Measurements from ENCODE around the gene RSPH9. TPM values are rescaled to one million over a fixed set of nuclear protein-coding genes. Genes with fewer than 3 reads are reported as not detected.

RSPH9 gene
- total RNA-seq, 4 donors from 2014 or later = 0.17 to 0.34 TPM; not detected in 2

DNA sequence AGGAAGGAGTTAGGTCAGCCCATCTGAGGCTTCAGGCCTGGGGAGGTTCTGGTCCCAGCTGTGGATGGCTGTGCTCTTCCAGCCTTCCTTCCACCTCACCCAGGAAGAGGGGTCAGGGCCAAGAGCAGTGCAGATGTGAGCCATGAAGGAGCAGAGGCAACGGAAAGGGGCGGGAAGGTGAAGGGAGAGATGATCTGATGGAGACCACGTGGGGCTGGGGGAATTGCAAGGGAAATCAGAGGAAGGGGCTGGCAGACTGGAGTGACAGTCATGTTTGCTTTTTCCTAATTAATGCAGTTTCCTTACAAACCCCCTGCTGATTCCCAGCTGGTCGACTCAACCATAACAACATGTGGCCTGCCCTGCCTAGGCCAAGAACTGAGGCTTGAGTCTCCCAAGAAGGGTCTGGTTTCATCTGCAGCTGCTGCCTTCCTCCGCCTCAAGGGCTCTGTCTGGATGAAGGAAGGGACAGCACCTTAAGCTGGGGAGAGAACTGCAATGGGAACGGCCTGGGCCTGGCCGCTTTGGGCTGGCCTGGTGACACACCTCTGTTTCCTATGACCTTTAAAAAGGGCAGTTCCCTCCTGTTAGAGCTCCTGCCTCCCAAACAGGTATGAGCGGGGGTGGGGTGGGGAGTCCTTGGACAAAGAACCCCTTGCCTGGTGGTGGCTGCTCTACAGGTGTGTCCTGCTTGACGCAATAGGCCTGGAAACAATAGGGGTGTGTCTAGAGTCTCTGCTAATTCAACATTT is 50.6 kb downstream of the RSPH9 start:
- no peak overlapping the region for H3K4me3 ChIP-seq

DNA sequence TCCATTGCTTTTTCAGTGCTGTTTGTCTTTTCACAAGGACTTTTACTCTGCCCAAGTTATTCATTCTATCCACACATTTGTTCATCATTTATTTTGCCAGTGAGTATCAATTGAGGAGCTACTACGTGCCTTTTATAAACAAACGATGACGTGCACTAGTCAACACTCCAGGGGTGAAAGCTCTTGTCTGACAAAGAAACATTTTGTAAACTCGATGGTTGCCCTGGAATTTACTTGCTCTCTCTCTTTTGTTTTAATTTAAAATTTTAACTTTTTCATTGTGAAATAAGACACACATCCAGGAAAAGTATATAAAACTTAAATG is 51.1 kb downstream of the RSPH9 start:
- peaks cover 17 to 34% (median 21%) of the 10 kb centered on the region in 4 donors for H3K4me1 ChIP-seq
- no peaks in the 10 kb centered on the region for H3K9me3 ChIP-seq
- peak overlapping the region in 1 of 4 donors; percentile 13 for H3K27ac ChIP-seq (replicated peaks in 1 of 4)
- WGBS = 56% methylated on average over 4 of the region's 4 CpGs
- no peak for DNase-seq (ENCODE audit: extremely low spot score)
- TF ChIP-seq EP300 (IDR thresholded peaks at IDR 0.05) (no peak), POLR2AphosphoS5 (IDR thresholded peaks at IDR 0.05) (no peak), POLR2A (IDR thresholded peaks at IDR 0.05; ENCODE audit: low read depth) (no peak)
- TF ChIP-seq, protein P1, sequence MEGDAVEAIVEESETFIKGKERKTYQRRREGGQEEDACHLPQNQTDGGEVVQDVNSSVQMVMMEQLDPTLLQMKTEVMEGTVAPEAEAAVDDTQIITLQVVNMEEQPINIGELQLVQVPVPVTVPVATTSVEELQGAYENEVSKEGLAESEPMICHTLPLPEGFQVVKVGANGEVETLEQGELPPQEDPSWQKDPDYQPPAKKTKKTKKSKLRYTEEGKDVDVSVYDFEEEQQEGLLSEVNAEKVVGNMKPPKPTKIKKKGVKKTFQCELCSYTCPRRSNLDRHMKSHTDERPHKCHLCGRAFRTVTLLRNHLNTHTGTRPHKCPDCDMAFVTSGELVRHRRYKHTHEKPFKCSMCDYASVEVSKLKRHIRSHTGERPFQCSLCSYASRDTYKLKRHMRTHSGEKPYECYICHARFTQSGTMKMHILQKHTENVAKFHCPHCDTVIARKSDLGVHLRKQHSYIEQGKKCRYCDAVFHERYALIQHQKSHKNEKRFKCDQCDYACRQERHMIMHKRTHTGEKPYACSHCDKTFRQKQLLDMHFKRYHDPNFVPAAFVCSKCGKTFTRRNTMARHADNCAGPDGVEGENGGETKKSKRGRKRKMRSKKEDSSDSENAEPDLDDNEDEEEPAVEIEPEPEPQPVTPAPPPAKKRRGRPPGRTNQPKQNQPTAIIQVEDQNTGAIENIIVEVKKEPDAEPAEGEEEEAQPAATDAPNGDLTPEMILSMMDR (IDR thresholded peaks at IDR 0.05) = no peak
- intact Hi-C loops (cut with DNase I) = no loop called here
- no peaks in the 10 kb centered on the region for H3K27me3 ChIP-seq
- no peaks in the 10 kb centered on the region for H3K36me3 ChIP-seq
- no peak overlapping the region for H3K4me3 ChIP-seq

More for the DNA sequence above, 50.6 kb downstream of the RSPH9 start:
- DNase-seq (ENCODE audit: extremely low spot score) = no peak
- Histone ChIP-seq H3K9me3 (no peaks in the 10 kb centered on the region), H3K4me1 (peaks cover 17 to 32% (median 21%) of the 10 kb centered on the region in 4 donors), H3K27me3 (no peaks in the 10 kb centered on the region), H3K27ac (replicated peaks in 1 of 4) (peak overlapping the region in 2 of 4 donors; percentile 13 to 46), H3K36me3 (no peaks in the 10 kb centered on the region)
- intact Hi-C loops (cut with DNase I) = no loop called here
- TF ChIP-seq POLR2A (IDR thresholded peaks at IDR 0.05; ENCODE audit: low read depth) (no peak), EP300 (IDR thresholded peaks at IDR 0.05) (no peak), POLR2AphosphoS5 (IDR thresholded peaks at IDR 0.05) (no peak)
- TF ChIP-seq, protein P1 (IDR thresholded peaks at IDR 0.05) = no peak
- WGBS = 77% methylated on average over 9 of the region's 9 CpGs

DNA sequence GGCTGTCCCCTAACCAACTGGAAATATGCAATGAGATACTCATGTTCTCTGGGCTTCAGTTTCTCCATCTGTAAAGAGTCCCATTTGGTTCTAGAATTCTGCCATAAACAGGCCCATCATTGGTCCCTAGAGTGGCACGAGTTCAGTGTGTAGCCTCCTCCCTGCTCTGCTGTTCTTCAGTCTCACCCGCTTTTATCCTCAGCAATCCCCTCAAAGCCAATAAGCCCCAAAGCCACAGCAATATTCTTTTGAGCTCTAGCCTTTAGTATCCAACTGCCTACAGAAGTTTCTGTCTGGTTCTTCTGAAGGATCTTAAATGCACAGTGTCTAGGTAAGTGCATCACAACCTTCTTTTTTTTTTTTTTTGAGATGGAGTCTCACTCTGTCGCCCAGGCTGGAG is 52.6 kb downstream of the RSPH9 start:
- no peaks in the 10 kb centered on the region for H3K36me3 ChIP-seq
- no peaks in the 10 kb centered on the region for H3K27me3 ChIP-seq
- no peaks in the 10 kb centered on the region for H3K9me3 ChIP-seq
- H3K27ac ChIP-seq (replicated peaks in 1 of 4) = no peak overlapping the region
- peaks cover 25 to 43% (median 30%) of the 10 kb centered on the region in 4 donors for H3K4me1 ChIP-seq
- H3K4me3 ChIP-seq = no peak overlapping the region
- intact Hi-C loops (cut with DNase I) = no loop called here
- 100% methylated on average over 3 of the region's 3 CpGs for WGBS
- DNase-seq (ENCODE audit: extremely low spot score) = no peak
- TF ChIP-seq EP300 (IDR thresholded peaks at IDR 0.05) (no peak), POLR2A (IDR thresholded peaks at IDR 0.05; ENCODE audit: low read depth) (no peak), POLR2AphosphoS5 (IDR thresholded peaks at IDR 0.05) (no peak)
- TF ChIP-seq, protein P1 (IDR thresholded peaks at IDR 0.05) = no peak

DNA sequence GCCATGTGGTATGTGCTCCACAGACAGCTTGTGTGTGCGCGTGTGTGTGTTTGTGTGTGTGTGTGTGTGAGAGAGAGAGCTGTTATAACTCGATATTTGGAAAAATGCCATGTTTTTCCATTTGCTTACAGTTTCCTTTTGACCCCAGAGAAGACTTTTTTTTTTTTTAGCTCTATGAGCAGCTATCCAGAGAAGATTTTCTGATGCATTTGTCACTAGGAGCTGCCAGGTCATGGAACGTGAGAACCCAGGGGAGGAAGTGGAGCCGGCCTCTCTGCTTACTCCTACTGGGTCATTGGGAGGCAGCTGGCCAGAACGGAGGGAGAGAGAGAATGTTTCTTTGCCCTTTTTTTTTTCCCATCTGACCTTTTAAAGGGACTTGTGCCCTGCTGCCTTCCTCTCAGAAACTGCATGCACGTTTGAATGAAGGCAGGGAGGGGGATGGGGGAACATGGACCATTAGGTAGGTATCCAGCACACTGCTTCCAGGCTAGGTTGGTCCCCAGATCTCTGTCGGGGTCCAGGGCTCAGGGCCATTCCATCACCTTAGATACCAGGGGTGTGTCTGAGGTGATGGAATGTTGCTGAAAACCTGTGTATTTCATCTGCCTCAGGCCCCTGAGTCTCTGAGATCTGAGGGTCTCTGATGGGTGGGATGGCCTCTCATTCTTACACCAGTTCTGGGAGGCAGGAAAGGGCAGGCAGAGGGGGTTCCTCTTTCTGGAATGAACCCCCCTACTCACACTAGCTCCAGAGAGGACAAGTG is 53.9 kb downstream of the RSPH9 start:
- Histone ChIP-seq H3K4me1 (peaks cover 36 to 53% (median 42%) of the 10 kb centered on the region in 4 donors), H3K27ac (replicated peaks in 1 of 4) (peak overlapping the region in 1 of 4 donors; percentile 31), H3K36me3 (no peaks in the 10 kb centered on the region), H3K27me3 (no peaks in the 10 kb centered on the region), H3K4me3 (no peak overlapping the region), H3K9me3 (no peaks in the 10 kb centered on the region)
- TF ChIP-seq POLR2A (IDR thresholded peaks at IDR 0.05; ENCODE audit: low read depth) = no peak
- no peak for TF ChIP-seq EP300 (IDR thresholded peaks at IDR 0.05)
- no peak for TF ChIP-seq POLR2AphosphoS5 (IDR thresholded peaks at IDR 0.05)
- TF ChIP-seq, protein P1 (IDR thresholded peaks at IDR 0.05) = no peak
- intact Hi-C loops (cut with DNase I) = no loop called here
- DNase-seq (ENCODE audit: extremely low spot score) = no peak
- 31% methylated on average over 8 of the region's 8 CpGs for WGBS

All from esophagus muscularis mucosa (tissue), 4 donors.